Measurements from ENCODE around the gene ARID2.

Gene ARID2

DNA sequence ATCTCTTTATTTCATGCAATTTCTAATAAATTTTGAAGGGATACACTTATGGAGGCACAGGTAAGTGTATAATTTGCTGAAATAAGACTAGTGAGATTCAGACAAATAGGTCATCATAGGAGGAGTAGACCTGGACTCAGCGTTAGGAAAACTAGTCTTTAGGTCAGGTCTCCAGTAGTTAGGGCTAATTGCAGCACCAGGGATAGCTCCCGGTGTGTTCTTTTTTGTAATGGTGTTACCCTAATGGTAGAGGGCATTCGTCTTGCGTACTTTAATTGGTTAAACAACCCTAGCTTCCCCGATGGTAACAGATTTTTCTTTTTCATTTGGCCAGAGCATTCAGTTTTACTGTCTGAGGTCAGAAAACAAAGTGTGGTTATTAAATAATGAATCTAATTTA lies 64.9 kb downstream of the ARID2 start:
- TF ChIP-seq, protein P1, sequence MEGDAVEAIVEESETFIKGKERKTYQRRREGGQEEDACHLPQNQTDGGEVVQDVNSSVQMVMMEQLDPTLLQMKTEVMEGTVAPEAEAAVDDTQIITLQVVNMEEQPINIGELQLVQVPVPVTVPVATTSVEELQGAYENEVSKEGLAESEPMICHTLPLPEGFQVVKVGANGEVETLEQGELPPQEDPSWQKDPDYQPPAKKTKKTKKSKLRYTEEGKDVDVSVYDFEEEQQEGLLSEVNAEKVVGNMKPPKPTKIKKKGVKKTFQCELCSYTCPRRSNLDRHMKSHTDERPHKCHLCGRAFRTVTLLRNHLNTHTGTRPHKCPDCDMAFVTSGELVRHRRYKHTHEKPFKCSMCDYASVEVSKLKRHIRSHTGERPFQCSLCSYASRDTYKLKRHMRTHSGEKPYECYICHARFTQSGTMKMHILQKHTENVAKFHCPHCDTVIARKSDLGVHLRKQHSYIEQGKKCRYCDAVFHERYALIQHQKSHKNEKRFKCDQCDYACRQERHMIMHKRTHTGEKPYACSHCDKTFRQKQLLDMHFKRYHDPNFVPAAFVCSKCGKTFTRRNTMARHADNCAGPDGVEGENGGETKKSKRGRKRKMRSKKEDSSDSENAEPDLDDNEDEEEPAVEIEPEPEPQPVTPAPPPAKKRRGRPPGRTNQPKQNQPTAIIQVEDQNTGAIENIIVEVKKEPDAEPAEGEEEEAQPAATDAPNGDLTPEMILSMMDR (IDR thresholded peaks at IDR 0.05): no peak

DNA sequence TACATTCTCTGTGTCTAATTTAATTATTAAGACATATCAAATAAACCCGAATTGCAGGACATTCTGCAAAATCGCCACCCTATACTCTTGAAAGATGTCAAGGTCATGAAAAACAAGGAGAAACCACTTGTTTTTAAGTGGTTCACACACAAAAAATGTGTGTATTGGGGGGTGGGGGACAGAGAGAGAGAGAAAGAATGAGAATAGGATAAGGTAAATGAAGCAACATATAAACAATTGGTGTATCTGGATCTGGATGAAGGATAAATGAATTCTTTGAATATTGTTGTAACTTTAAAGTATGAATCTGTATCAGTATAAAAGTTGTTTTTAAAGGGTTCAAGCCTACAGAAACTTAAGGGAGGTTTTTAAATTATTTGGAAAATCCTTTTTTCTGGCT lies 72.1 kb downstream of the ARID2 start:
- TF ChIP-seq, protein P1 (IDR thresholded peaks at IDR 0.05): no peak

DNA sequence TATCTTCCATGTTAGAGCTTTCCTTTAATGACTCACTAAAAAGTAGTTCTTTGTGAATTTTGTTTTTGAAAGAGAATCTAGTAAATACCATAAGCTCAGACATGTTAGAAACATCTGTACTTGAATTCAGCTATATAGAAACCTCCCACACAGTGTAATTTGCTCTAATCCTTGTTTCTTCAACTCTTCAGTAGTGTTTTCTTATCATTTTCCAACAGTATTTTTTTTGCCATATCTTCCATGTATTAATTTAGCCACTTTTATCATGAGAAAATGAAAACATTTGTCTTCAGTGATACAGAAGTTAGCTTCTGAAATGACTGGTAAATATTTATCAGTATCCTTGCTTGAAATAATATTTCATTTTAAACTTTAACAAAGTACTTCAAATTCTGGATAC lies 73.6 kb downstream of the ARID2 start:
- TF ChIP-seq, protein P1 (IDR thresholded peaks at IDR 0.05): no peak

DNA sequence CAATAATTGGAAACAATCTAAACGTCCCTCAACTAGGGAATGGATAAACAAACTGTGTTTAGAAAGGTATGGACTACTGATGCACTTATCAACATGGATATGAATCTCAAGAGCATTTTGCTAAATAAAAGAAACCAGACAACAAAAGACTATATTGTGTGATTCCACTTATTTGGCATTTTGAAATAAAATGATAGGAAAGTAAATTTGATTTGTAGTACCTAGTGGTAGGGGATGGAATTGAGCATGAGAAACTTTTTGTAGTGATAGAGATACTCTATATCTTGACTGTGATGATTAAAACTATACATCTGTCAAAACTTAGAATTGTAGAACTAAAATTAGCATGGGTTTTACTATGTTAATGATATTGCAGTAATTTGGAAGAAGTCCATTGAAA lies 87.1 kb downstream of the ARID2 start:
- TF ChIP-seq, protein P1 (IDR thresholded peaks at IDR 0.05): no peak

DNA sequence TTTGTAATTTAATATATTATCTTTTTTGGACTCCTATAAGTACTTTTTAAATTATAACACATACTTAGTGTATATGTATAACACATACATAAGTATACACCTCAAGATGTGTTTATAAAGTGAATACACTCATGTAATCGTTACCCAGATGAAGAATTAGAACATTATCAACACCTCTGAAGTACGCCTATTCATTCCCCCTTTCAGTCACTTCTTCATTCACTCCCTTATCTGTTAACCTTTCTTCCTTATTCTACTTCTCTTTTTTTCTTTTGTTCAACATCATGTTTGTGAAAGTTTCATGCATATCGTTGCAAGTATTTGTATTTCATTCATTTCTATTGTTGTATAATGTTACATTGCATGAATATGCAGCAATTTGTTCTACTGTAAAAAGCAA lies 98.5 kb downstream of the ARID2 start:
- TF ChIP-seq, protein P1 (IDR thresholded peaks at IDR 0.05): no peak

DNA sequence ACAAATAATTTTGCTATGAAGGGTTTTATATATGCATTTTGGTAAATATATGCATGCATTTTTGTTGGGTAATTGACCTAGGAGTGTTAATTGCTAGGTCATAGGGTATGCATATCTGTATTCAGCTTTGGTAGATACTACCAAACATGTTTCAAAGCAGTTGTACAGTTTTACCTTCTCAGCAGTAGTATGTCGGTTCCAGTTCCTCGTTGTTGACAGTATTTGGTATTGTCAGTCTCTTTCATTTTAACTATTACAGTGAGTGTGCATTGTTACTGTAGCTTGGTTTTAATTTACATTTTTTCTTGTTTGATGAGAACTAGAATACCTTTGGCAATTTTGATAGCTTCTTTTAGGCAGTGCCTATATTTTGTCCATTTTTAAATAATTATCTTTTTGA lies 98.9 kb downstream of the ARID2 start:
- TF ChIP-seq, protein P1 (IDR thresholded peaks at IDR 0.05): no peak

DNA sequence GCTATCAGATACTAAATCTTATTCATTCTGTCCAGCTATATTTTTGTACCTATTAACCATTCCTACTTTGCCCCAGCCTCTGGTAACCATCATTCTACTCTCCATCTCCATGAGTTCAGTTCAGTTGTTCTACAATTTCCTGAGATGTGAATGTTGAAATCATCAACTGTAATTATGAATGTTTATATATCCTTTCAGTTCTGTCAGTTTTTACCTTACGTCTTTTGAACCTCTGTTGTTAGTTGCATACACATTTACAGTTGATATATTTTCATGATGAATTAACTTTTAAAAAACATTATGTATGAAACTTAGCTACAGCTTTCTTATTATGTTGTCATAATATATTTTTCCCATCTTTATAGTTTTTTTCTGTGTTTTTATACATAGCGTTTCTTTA lies 102.1 kb downstream of the ARID2 start:
- TF ChIP-seq, protein P1 (IDR thresholded peaks at IDR 0.05): no peak

DNA sequence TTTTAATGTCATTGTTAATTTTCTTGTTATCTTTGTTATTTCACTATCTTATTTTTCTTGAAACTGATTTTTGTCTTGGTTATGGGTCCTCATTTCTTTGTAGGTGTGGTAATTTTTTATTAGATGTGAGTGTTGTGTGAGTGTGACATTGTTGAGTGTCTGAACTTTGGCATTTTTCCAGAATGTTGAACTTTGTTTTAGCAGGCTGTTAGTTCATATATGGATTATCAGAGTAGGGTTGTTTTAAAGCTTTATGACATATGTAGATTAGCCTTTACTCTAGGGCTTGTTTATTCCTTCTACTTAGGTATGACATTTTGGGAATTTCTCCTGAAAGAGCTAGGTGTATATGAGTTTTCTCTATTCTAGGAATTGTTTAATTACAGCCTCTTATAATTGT lies 103.9 kb downstream of the ARID2 start:
- TF ChIP-seq, protein P1 (IDR thresholded peaks at IDR 0.05): no peak

Measured in LNCAP (cell line).